K562 (cell line): ENCODE data around the gene PPP1R9A. TPM values are rescaled to one million over a fixed set of nuclear protein-coding genes. Genes with fewer than 3 reads are reported as not detected.

ENCODE experiments used
- ATAC-seq: fragments of 200-7000 bp; cut with Tn5 transposase; 3 replicates; pipeline ENCODE4 v1.9.1; 2020; ENCODE audit warnings: moderate library complexity
- BruUV-seq: library from RNA; stranded (reverse); fragments of 400-500 nt; replicated peaks from 2 replicates; lab custom pipeline; 2021; lab: Mats Ljungman, UMichigan
- CTCF ChIA-PET: fragments of 300-600 bp; formaldehyde crosslinking; extraction: SDS; loops from one replicate; lab custom pipeline; 2021; ENCODE audit warnings: low intra/inter-chr PET ratio; lab: Yijun Ruan, JAX
- POLR2A ChIA-PET: fragments of 300-600, 350-650 bp; sonication (Branson Sonifier 250); formaldehyde crosslinking; extraction: SDS; loops from one replicate; lab custom pipeline; 2021; ENCODE audit warnings: antibody characterized with exemption, inconsistent platforms; lab: Yijun Ruan, JAX
- DNase-seq, 4 experiments: peaks; one replicate each; pipeline versions ENCODE4 v3.0.0 to v3.0.0-alpha.2; 2011 to 2018; ENCODE audit warnings: low spot score in 3 of 4, mixed read lengths in 3 of 4; ENCODE audit errors: extremely low read depth in 1 of 4
- FAIRE-seq: peaks from 2 replicates; lab custom pipeline; 2011; peaks lifted over from hg19 to GRCh38; lab: Jason Lieb, UNC
- H2AFZ ChIP-seq: 2 replicates; pipeline ENCODE4 v1.6.0; 2011; ENCODE audit warnings: low read depth, low read length, control low read depth, inconsistent platforms
- H3K27ac ChIP-seq: fragments of 200-600 bp; 3 replicates; pipeline ENCODE4 v1.8.0; 2011; ENCODE audit warnings: low read depth, mild to moderate bottlenecking, control low read depth, inconsistent platforms, low read length, moderate library complexity, mixed read lengths; ENCODE audit errors: extremely low read depth
- H3K27me3 ChIP-seq, 2 experiments: fragments of 300-600 bp in 1 of 2; 2 replicates in 1 of 2; 3 replicates in 1 of 2; pipeline versions ENCODE4 v1.6.0 to v1.8.0; 2011; ENCODE audit warnings: inconsistent platforms in 2 of 2, low read length in 2 of 2, mild to moderate bottlenecking in 1 of 2, mixed read lengths in 1 of 2, moderate library complexity in 1 of 2; ENCODE audit not compliant: control insufficient read depth in 2 of 2, insufficient read depth in 2 of 2
- H3K36me3 ChIP-seq: fragments of 300-600 bp; 3 replicates; pipeline ENCODE4 v1.8.0; 2011; ENCODE audit warnings: mild to moderate bottlenecking, low read length, inconsistent platforms; ENCODE audit not compliant: control insufficient read depth, insufficient read depth
- H3K4me1 ChIP-seq, 2 experiments: fragments of 200-600 bp in 1 of 2; replicated peaks in 1 of 2; 2 replicates in 1 of 2; 3 replicates in 1 of 2; pipeline versions ENCODE4 v1.5.1 to v1.8.0; 2011; ENCODE audit warnings: inconsistent platforms in 2 of 2, low read length in 2 of 2, mild to moderate bottlenecking in 1 of 2, mixed read lengths in 1 of 2, moderate library complexity in 1 of 2; ENCODE audit not compliant: control insufficient read depth in 2 of 2, insufficient read depth in 2 of 2
- H3K4me2 ChIP-seq: 2 replicates; pipeline ENCODE4 v1.6.1; 2011; ENCODE audit warnings: low read length, control low read depth, inconsistent platforms, mixed read lengths; ENCODE audit not compliant: insufficient read depth
- H3K4me3 ChIP-seq: fragments of 200-600 bp; sonication (generic), shearing (Covaris generic); 2 replicates; pipeline ENCODE4 v1.5.1; 2016; ENCODE audit warnings: control low read depth, inconsistent platforms
- H3K79me2 ChIP-seq: fragments of 200-600 bp; 3 replicates; pipeline ENCODE4 v1.8.0; 2011; ENCODE audit warnings: low read length, inconsistent platforms; ENCODE audit not compliant: control insufficient read depth, insufficient read depth
- H3K9ac ChIP-seq, 2 experiments: 2 replicates each; pipeline versions ENCODE4 v1.6.0 to v1.6.1; 2011; ENCODE audit warnings: low read depth in 2 of 2, low read length in 2 of 2, control low read depth in 1 of 2, inconsistent platforms in 1 of 2, mild to moderate bottlenecking in 1 of 2, mixed read lengths in 1 of 2; ENCODE audit not compliant: insufficient read depth in 1 of 2
- H3K9me1 ChIP-seq: one replicate; pipeline ENCODE4 v1.6.0; 2011; ENCODE audit warnings: inconsistent platforms, mild to moderate bottlenecking, low read length, moderate library complexity; ENCODE audit not compliant: control insufficient read depth, insufficient read depth
- H3K9me3 ChIP-seq: replicated peaks from 2 replicates; pipeline ENCODE4 v1.5.1; 2011; ENCODE audit warnings: low read depth, low read length, inconsistent platforms; ENCODE audit not compliant: control insufficient read depth, insufficient read depth
- H4K20me1 ChIP-seq: replicated peaks from 2 replicates; pipeline ENCODE4 v1.6.1; 2011; ENCODE audit warnings: low read length, inconsistent platforms, mixed read lengths; ENCODE audit not compliant: control insufficient read depth, insufficient read depth
- LEF1 ChIP-seq: fragments of 450-650 bp; IDR thresholded peaks from 2 replicates; pipeline ENCODE4 v1.6.1; 2016; ENCODE audit warnings: mild to moderate bottlenecking
- NRF1 ChIP-seq, 2 experiments: fragments of 450-650 bp; IDR thresholded peaks in 1 of 2; conservative IDR thresholded peaks in 1 of 2; 2 replicates each; pipeline ENCODE4 v1.6.1; 2014; ENCODE audit warnings: mild to moderate bottlenecking in 2 of 2
- STAT5A ChIP-seq: IDR thresholded peaks from 2 replicates; pipeline ENCODE4 v1.6.1; 2012; ENCODE audit warnings: low read length, inconsistent platforms, borderline replicate concordance
- in situ Hi-C: fragments of 300-500 bp; cut with MboI; formaldehyde crosslinking; loops from 4 replicates; pipeline ENCODE4 v1.15.0; 2018; ENCODE audit warnings: inconsistent platforms, mixed read lengths
- intact Hi-C: fragments of 100-400 bp; cut with micrococcal nuclease; formaldehyde crosslinking; loops from 2 replicates; pipeline ENCODE4 v1.14.2; 2022
- polyA plus RNA-seq, 8 experiments: library from polyadenylated mRNA; depleted of rRNA in 4 of 8; stranded (reverse) in 5 of 8; unstranded in 3 of 8; fragments of >200 nt; fragmentation: Nextera tagmentation in 2 of 8; fragmentation: Illumina TruSeq in 1 of 8; extraction: Ambion mirVana in 2 of 8; extraction: Trizol in 1 of 8; gene quantifications; 2 replicates each; pipeline versions ENCODE4 v1.2.1 to v1.2.3, GENCODE V29; 2011 to 2014; ENCODE audit warnings: inconsistent platforms in 1 of 8, missing spikeins in 1 of 8
- total RNA-seq, 7 experiments: library from RNA; depleted of rRNA in 6 of 7; stranded (reverse); fragments of >200 nt in 6 of 7; fragmentation: Illumina TruSeq in 2 of 7; extraction: Trizol in 2 of 7; gene quantifications; 2 replicates each; pipeline versions ENCODE4 v1.2.1 to v1.2.3, GENCODE V29; 2011 to 2021; ENCODE audit warnings: low replicate concordance in 1 of 7
- TF ChIP-seq, protein P1 (sequence below): fragments of 450-650 bp; formaldehyde crosslinking; IDR thresholded peaks from 2 replicates; pipeline ENCODE4 v1.4.0; 2020; ENCODE audit warnings: mild to moderate bottlenecking, mixed read lengths
- TF ChIP-seq, protein P2 (sequence below): fragments of 250-450 bp; sonication (Bioruptor Pico); IDR thresholded peaks from 2 replicates; pipeline ENCODE4 v1.5.0; 2021; ENCODE audit warnings: mild to moderate bottlenecking, borderline replicate concordance
- TF ChIP-seq, protein P3 (sequence below): sonication (generic); formaldehyde crosslinking; IDR thresholded peaks from 2 replicates; pipeline ENCODE4 v1.8.0; 2022; ENCODE audit warnings: mild to moderate bottlenecking, missing genetic modification reagents, borderline replicate concordance
- TF ChIP-seq, protein P4 (sequence below), 2 experiments: fragments of 450-650 bp in 1 of 2; sonication (generic) in 1 of 2; formaldehyde crosslinking in 1 of 2; IDR thresholded peaks in 1 of 2; conservative IDR thresholded peaks in 1 of 2; 2 replicates each; pipeline versions ENCODE4 v1.6.1 to v1.8.1; 2016 to 2023; ENCODE audit warnings: mild to moderate bottlenecking in 2 of 2, moderate library complexity in 2 of 2, inconsistent platforms in 1 of 2, missing genetic modification reagents in 1 of 2

Gene PPP1R9A
- total and polyA plus RNA-seq, 9 of the 15 experiments (the other 6 are each of a cell fraction or from before 2014, with no cell fraction given), result 0.24 TPM; not detected in 8

DNA sequence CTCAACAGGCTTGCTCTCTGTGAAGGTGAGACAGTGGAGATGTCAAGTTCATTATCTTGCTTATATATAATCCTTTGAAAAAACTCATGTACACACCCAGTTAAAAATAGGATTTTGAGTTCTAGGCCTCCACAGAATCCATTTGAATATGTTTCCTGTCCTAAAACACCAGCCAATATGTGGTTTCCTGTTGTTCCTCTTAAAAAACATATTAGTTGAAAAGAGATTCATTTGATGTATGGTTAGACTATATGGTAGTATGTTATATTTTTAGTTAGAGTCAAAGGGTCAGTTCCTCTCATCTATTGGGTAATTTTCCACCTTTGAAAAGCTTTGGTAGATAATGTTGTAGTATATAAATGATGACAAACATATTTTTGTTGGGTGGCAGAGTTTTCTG, 16.0 kb downstream of the PPP1R9A start (continued):
- TF ChIP-seq, protein P1, sequence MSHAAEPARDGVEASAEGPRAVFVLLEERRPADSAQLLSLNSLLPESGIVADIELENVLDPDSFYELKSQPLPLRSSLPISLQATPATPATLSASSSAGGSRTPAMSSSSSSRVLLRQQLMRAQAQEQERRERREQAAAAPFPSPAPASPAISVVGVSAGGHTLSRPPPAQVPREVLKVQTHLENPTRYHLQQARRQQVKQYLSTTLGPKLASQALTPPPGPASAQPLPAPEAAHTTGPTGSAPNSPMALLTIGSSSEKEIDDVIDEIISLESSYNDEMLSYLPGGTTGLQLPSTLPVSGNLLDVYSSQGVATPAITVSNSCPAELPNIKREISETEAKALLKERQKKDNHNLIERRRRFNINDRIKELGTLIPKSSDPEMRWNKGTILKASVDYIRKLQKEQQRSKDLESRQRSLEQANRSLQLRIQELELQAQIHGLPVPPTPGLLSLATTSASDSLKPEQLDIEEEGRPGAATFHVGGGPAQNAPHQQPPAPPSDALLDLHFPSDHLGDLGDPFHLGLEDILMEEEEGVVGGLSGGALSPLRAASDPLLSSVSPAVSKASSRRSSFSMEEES, result no peak
- no peak for TF ChIP-seq NRF1 (conservative IDR thresholded peaks at IDR 0.05 in 1 of 2, IDR thresholded peaks at IDR 0.05 in 1 of 2)
- TF ChIP-seq STAT5A, result no peak
- no peak for TF ChIP-seq LEF1
- TF ChIP-seq, protein P2, sequence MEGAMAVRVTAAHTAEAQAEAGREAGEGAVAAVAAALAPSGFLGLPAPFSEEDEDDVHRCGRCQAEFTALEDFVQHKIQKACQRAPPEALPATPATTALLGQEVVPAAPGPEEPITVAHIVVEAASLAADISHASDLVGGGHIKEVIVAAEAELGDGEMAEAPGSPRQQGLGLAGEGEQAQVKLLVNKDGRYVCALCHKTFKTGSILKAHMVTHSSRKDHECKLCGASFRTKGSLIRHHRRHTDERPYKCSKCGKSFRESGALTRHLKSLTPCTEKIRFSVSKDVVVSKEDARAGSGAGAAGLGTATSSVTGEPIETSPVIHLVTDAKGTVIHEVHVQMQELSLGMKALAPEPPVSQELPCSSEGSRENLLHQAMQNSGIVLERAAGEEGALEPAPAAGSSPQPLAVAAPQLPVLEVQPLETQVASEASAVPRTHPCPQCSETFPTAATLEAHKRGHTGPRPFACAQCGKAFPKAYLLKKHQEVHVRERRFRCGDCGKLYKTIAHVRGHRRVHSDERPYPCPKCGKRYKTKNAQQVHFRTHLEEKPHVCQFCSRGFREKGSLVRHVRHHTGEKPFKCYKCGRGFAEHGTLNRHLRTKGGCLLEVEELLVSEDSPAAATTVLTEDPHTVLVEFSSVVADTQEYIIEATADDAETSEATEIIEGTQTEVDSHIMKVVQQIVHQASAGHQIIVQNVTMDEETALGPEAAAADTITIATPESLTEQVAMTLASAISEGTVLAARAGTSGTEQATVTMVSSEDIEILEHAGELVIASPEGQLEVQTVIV, result no peak

DNA sequence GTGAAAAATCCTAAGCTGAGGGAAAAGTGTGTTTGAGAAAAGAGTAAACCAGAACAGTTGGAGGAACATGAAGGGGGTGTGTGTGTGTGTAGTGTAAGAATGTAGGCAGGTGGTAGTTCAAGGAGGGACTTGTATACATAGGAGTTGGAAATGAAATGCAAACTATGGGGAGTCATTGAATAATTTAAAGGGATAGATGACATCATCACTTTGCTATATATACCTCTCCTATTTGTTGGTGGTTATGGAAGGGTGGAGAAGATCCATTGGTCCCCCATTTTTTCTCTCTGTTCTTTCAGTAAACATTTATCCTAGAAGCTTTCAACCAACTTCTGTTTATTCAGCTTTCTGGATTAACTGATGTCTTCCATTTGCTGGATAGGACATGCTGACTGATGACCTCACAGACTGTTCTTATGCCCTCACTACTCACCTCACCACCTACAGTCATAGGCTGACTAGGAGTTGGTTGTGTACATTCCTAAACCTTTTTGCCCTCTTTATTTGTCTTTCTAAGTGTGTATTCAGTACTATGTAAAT, 20.8 kb downstream of the PPP1R9A start:
- Histone ChIP-seq H3K79me2 (no peaks in the 10 kb centered on the region), H3K9ac (no peak overlapping the region), H3K27me3 (no peaks in the 10 kb centered on the region), H2AFZ (no peak overlapping the region), H3K27ac (no peak overlapping the region), H3K9me3 (no peaks in the 10 kb centered on the region), H4K20me1 (no peaks in the 10 kb centered on the region), H3K4me2 (no peak overlapping the region), H3K4me3 (no peak overlapping the region), H3K9me1 (no peaks in the 10 kb centered on the region), H3K4me1 (no peaks in the 10 kb centered on the region), H3K36me3 (no peaks in the 10 kb centered on the region)
- BruUV-seq, result no TSS peak
- intact Hi-C loops (no loop called here), in situ Hi-C loops (no loop called here)
- POLR2A ChIA-PET, result no interaction called here
- DNase-seq, result no peak
- CTCF ChIA-PET, result no interaction called here
- no peak for ATAC-seq
- TF ChIP-seq, protein P3, sequence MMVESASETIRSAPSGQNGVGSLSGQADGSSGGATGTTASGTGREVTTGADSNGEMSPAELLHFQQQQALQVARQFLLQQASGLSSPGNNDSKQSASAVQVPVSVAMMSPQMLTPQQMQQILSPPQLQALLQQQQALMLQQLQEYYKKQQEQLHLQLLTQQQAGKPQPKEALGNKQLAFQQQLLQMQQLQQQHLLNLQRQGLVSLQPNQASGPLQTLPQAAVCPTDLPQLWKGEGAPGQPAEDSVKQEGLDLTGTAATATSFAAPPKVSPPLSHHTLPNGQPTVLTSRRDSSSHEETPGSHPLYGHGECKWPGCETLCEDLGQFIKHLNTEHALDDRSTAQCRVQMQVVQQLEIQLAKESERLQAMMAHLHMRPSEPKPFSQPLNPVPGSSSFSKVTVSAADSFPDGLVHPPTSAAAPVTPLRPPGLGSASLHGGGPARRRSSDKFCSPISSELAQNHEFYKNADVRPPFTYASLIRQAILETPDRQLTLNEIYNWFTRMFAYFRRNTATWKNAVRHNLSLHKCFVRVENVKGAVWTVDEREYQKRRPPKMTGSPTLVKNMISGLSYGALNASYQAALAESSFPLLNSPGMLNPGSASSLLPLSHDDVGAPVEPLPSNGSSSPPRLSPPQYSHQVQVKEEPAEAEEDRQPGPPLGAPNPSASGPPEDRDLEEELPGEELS (CRISPR knock-in tag), result no peak
- TF ChIP-seq, protein P4, sequence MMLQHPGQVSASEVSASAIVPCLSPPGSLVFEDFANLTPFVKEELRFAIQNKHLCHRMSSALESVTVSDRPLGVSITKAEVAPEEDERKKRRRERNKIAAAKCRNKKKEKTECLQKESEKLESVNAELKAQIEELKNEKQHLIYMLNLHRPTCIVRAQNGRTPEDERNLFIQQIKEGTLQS (IDR thresholded peaks at IDR 0.05), result peak; percentile 30; the same call in 1 of the 2 replicates
- TF ChIP-seq, protein P4 (CRISPR knock-in tag; conservative IDR thresholded peaks at IDR 0.05), result no peak
- no peak for FAIRE-seq
